HG02798 (cell line): ENCODE results near the gene UBXN2A.
"Not testable (repeated sequence)": the region's sequence is repeated elsewhere in the genome, so short reads cannot be mapped to it uniquely, and the experiment has no call there.

Experiments used
- ATAC-seq: cut with Tn5 transposase; IDR thresholded peaks from one replicate; pipeline ENCODE4 v1.9.1; 2021; ENCODE audit warnings: mild to moderate bottlenecking; ENCODE audit not compliant: unreplicated experiment, poor library complexity

Gene UBXN2A

DNA sequence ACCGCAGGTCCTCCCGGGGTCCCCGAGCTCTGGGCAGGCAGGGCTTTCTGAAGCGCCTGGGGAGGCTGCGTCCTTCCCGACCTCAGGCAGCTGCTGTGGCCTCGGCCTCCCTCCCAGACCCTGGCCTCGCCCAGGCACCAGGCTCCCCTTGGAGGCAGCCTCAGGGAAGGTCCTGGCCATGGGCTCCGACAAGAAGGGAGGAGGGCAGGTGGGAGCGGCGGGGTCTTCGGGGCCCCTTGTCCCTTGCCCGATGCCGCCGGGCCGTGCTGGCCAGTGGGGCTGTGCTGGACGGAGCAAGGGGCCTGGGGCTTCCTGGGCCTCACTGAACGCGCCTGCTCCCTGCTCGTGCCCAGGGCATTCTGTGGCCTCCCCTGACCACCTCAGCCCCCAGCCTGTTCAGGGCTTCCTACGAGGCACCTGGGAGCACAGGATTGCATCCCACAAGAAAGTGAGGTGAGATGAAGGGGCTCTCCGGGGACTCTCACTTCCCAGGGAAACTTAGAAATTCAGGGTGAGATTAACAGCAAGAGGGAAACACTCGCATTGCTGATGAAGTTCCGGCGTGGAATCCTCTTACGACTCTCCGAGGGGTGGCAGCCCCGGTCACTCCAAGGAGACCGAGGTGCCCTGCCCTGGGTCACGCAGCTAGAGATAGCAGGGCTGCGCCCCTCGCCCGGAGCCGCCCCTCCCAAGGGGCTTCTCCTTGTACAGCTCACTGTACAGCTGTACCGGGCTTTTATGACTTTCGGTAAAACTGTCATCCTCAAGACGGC, 70.4 kb downstream of the UBXN2A start:
- ATAC-seq, result no peak

DNA sequence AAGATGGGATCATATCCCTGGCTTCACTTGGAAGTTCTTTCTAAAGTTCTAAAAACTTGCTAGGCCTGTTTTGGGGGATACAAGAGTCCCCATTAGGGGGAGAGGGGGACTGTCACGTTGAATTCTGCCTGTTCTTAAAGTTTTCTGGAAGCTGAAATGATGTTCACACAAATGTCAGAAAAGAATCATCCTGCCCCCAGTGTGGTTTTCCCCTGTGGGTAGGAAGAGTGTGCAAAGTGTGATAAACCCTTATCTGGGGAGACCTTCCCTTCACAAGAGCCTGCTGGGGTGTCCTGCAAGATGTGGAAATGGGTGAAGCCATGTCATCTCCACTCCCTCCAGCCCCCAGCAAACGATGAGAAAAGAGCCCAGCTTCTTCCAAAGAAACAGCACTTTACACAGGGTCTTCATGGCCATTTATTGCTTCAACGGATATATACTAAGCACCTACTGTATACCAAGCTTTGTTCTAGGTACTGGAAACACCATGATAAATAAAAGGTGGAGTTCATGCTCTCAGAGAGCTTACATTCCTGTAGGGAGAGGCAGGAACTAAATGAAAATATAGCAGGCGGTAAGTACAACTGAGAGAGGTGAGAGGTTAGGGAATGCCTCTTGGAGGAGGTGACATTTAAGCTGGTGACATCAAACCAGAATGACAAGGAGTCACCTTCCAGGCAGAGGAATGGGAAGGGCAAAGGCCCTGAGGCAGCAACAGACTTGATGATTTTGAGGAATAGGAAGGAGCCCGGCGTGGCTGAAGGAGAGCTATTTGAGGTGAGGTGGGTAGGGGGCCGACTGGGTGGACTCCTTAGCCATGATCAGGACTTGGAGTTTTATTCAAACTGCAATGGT, 71.2 kb downstream of the UBXN2A start:
- no peak for ATAC-seq

DNA sequence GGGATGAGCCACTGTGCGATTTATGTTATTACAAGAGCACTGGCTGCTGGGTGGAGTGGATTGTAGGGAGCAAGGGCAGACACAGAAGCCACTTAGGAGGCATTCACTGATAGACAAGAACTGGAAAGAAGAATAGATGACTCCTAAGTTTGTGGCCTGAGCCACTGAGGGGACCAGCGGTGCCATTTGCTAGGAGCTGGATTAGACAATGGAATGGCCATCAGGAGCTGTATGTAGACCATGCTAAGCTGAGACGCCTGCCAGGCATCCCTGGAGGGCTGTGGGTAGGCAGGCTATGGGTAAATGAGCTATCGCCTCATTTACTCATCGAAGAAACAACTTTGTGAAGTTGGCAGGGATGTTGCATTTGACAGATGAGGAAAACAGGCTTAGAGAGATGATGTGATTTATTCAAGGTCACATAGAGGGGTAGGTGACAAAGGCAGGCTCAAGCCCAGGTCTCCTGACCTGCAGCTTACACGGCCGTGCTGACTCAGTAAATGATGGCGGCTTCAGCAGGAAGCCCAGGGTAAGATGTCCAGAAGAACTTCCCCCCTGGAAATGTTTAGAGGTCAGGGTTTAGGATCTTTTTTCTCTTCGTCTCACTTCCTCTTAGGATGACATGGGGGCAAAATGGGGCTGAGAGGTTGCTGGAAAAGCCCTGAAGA, 72.4 kb downstream of the UBXN2A start:
- no peak for ATAC-seq

DNA sequence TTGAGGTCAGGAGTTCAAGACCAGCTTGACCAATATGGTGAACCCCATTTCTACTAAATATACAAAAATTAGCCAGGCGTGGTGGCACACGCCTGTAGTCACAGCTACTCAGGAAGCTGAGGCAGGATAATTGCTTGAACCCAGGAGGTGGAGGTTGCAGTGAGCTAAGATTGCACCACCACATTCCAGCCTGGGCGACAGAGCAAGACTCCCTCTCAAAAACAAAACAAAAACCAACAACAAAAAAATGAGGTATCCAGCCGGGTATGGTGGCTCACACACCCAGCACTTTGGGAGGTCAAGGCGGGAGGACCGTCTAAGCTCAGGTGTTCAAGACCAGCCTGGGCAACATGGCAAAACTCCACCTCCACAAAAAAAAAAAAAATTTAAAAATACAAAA, 74.6 kb downstream of the UBXN2A start:
- ATAC-seq, result not testable (repeated sequence)

DNA sequence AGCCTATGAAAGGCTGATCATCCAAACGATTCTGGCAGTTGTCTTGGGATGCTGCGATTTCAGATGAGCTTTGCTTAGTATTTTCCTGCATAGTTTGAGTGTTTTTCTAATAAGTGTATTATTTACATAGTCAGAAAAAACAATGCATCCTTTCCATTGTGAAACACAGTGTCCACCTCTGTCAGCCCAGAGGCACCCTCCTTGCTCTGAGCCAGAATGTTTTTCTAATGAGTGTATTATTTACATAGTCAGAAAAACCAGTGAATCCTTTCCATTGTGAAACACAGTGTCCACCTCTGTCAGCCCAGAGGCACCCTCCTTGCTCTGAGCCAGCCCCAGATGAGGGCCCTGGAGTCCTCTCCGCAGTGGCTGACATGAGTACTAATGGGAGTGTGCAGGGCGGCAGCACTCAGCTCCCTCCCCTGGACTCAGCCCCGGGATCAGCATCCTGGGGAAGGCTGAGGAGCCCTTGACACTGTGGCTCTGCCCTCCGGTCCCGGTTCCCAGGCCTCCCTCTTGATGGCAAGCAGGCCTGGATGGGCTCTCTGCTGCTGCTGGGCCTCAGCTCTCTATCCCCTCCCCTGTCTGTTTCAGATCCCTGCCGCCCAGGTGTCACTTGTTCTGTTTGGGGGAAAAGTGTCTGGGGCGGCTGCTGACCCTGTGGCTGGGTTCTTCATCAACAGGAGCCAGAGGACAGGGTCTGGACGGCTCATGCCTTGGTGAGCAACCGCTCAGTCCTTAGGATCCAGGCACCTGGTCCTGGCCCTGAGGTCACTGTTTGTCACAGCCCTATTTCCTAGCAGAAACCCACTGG, 75.5 kb downstream of the UBXN2A start:
- no peak for ATAC-seq

DNA sequence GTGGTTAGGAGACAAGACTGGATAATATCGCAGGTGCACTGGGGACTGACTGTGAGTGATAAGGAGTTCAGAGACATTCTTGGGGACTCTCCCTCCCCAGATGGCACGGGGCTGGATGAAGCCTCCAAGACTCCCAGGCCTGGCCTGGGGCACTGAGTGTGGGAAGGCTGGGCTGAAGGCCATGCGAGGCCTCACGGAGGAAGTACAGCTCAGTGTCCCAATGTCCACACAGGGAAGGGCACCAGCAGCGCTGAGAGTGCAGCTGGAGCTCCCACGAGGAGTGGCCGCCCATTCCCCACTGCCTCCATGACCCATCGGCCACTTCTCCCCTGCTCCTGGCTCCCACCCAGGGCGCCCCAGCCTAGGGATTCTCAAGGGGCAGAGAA, 76.1 kb downstream of the UBXN2A start:
- no peak for ATAC-seq

DNA sequence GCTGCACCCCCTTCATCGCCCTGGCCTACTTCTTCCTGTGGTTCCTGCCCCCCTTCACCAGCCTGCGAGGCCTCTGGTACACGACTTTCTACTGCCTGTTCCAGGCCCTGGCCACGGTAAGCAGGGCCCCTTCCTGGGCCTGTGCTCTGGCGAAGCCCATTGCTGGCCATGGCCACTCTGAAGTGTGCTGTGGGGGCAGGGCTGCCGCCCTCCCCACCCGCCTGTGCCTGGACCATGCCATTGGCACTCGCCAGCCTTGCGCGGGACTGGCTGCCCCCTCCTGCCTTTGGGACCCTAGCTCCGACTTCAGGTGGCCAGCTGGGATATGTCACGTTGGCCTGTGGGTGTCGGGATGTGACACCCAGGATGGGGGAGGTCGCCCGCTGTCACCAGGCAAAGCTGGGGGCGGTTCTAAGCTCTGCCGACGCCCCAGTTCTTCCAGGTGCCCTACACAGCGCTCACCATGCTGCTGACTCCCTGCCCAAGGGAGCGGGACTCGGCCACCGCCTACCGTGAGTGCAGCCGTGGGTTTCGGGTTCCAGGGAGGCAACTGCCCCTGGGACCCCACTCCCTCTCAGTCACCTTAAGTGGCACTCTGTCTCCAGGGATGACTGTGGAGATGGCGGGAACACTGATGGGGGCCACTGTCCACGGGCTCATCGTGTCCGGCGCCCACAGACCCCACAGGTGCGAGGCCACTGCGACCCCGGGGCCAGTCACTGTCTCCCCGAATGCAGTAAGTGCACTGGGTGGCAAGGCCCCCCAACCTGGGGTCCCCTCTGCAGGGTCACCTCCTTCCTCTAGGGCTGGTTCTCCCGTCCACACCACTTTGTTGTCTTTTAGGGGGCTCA, 76.8 kb downstream of the UBXN2A start:
- ATAC-seq, result no peak

DNA sequence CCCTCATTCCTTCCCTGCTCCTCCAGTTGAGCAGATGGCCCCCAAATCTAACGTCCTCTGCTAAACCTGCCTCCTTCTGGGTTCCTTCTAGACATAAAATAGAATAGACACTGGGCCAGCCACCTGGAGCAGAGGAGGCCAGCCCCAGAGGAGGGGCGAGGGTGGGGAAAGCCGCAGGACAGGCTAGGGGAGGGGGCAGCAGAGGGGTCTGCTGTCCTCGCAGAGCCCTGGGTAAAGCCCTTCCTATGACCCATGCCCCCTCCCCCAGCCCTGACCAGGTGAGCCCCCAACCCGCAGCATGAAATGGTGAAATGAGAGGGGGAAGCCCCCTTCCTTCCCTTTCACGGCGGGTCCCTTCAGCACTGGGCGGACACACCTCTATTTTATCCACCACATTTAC, 77.4 kb downstream of the UBXN2A start:
- no peak for ATAC-seq

DNA sequence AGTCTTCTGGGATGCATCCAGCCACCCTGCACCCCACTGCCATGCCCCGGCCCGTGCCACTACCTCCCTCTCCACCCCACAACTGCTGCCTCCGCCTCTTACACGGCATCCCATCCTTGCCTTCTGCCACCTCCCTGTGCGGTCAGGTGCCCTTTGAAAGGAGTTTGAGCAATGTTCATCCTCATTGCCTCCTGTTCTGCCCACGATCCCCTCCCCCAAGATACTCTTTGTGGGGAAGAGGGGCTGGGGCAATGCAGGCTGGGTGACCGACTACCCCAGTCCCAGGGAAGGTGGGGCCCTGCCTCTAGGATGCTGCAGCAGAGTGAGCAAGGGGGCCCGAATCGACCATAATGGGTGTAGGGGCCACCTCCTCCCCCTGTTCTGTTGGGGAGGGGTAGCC, 78.0 kb downstream of the UBXN2A start:
- no peak for ATAC-seq

DNA sequence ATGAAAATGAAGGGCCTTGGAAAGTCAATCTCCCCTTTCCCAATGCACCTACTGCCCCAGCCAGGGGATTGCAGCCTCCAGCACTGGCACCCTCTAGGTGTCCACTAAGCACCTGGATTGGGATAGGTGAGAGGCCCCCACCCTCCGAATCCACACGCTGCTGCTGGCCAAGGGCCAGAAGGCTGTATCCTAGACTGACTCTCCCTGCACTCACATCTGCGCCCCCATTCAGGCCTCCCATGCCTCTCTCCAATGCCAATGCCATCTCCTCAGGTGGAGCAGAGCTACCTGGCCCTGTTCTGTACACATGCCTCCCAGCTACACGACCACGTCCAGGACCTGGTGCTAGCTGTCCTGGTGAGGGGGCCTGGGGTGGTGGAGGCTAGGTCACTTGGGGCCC, 79.5 kb downstream of the UBXN2A start:
- no peak for ATAC-seq

DNA sequence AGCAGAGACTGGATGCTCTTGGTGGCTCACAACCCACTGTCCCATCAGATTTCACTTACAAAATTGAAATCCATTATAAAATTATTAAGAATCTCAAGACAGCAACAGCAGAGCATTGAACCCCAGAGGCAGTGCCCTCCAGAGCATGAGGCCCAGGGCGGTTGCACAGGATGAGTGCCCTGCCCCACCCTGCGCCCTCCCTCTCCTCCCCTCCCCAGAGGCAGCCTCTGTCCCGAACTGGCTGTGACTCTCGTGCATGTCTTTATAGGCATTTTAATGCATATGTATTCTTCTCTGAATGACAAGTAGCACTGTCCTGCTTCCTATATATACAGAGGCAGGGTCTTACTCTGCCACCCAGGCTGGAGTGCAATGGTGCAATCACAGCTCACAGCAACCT, 80.0 kb downstream of the UBXN2A start:
- ATAC-seq, result no peak

DNA sequence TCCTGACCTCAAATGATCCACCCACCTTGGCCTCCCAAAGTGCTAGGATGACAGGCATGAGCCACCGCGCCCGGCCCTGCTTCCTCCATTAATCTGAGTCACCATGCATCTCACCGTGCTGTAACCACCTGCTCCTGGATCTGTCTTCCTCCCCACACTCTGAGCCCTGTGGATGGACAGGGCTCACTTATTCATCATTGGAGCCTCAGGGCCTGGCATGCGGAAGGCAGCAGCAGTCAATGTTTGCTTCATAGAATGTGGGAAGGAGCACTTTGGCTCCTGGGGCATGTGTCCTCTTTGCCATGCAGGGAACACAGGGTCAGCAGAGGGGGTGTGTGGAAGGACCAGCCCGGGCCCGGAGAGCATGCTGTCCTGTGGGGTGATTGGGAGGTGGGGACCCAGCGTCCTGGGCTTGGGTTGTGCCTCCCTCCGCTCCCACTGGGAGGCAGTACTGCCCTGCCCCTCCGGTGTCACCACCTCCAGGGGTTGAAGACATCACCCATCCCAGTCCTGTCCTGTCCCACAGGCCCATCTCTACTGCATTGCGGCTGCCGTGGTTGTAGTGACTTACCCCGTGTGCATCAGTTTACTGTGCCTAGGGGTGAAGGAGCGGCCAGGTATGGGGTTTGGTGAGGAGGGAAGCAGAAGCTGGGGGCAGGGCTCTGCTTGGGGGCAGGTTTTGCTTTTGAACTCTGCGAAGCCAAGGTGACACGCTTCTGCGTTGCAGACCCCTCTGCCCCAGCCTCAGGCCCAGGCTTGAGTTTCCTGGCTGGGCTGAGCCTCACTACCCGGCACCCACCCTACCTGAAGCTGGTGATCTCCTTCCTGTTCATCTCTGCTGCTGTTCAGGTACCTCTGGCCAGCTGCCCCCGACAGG, 81.1 kb downstream of the UBXN2A start:
- no peak for ATAC-seq

DNA sequence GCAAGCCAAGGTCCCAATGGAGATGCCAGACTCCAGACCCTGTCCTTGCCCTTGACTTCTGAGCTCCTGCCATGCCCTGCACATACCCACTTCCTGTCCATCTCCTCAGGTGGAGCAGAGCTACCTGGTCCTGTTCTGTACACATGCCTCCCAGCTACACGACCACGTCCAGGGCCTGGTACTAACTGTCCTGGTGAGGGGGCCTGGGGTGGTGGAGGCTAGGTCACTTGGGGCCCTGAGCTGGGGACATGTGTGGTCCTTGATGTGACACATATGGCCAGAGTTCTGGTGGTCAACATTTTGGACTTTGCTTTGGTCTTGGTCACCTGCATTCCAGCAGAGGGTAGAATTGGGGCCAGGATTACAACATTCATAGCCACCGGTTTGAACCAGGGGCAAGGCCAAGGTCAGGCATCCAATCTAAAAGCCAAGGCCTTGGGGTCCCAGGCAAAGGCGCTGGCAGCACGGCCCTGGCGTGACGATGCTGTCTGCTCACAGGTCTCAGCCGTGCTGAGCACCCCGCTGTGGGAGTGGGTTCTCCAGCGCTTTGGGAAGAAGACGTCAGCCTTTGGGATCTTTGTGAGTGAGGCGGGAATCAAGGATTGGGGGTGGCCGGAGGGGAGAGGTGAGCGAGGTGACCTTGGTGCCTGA, 82.2 kb downstream of the UBXN2A start:
- ATAC-seq, result no peak

DNA sequence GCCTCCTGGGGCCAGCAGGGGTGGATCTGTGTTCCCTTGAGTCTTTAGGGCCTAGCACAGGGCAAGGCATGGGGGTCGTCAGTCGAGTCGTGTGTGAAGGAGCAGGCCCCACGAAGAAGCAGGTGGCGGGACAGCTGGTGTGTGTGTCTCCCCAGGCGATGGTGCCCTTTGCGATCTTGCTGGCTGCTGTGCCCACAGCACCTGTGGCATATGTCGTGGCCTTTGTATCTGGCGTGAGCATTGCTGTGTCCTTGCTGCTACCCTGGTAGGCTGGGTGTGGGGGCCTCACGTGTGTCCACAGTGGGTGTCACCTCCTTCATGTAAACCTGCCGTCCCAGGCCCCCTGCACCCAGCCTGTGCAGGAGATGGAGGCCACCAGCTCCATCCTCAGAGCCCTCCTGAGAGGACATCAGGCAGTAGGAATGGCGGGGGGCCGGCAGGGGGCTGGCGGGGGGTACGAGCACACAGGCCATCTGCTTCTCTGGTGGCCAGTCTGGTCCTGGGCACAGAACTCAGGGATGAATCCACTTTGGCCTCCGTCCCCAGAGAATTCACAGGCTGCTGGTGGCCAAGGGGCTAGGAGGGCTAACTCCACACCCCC, 82.8 kb downstream of the UBXN2A start:
- ATAC-seq, result no peak

DNA sequence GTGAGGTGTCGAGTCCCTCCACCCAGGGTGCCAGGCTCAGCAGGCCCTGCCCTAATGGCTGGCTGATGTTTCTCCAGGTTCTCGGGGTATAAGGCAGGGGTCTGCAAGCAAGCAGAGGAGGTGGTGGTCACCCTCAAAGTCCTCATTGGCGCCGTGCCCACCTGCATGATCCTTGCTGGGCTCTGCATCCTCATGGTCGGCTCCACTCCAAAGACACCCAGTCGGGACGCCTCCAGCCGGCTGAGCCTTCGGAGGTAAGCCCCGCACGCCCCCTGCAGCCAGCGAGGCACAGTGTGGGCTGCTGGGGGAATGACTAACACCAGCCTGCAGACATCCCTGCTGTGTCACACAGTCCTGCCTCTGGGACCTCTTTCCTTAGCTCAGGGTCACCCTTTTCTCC, 83.8 kb downstream of the UBXN2A start:
- ATAC-seq, result no peak

DNA sequence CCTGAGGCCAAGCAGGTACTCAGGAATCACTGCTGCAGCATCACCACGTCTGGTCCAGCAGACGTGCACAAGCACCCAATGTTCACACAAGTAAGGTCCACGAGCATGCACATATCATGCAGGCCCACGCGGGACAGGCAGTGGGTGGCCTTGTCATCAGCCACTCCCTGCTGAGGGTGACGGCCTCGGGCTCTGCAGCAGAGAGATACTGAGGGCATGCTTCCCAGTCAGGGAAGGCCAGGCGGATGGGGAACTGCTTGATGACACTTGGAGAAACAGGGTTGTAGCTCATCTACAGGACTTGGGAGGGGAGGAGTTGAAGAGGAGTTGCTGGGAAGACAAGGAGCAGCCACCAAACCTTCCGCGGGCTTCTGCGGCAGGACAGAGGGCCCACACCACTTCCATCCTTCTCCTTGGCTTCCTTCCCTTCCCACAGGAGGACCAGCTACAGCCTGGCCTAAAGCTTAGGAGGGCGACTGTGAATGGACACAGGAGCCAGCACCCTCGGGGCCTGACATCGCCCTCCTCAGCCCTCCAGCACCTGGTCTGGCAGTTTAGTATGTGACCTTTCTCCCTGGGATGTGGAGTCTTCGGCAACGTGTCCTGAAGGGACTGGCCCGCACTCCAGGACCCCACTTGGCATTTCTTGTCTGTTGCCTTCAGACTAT, 84.9 kb downstream of the UBXN2A start:
- ATAC-seq, result no peak

DNA sequence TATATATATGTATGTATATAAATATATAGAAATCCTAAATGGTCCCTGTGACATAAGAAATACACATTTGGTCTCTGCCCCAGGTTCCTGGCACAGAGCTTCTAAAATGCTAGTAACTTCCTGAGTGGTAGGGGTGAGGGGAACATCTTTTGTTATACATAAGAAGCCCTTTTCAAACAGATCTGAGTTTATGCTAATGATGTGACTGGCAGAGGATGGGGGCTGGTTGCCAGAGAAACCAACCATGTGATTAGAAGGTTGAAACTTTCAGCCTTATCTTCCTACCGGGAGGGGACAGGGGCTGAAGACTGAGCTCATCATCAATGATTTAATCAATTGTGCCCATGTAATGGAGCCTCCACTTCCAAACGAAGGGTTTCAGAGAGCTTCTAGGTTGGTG, 86.0 kb downstream of the UBXN2A start:
- no peak for ATAC-seq
